ENCODE data around the gene ANKH. TPM values are rescaled to one million over a fixed set of nuclear protein-coding genes. Genes with fewer than 3 reads are reported as not detected.

The ANKH gene
- total and polyA plus RNA-seq, 2 donors (not counting 1 experiment from before 2014, with no cell fraction given), result 13.7 to 71.1 TPM

DNA sequence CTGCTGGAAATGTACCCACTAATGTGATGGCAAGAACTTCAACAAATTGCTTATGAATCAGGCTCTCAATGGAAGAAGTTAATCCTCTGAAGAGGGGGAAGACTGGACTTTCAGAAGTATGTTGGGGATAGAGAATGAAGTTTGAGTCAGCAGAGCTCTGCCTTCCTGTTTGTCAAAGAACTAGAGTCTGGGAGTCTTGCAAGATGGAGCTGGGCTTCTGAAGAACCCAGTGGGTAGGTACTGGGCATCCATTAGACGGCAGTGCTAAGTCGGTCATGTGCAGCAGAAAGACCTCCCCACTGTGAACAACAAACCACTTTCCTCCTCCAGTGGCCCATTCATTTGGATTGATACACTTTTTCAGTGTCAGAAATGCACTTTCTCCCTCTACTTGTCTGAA, 172.4 kb downstream of the ANKH start:
- ChIA-PET CTCF (no interaction called here), POLR2A (no interaction called here)
- peaks cover 15 to 69% of the 10 kb centered on the region in 2 experiments for H3K36me3 ChIP-seq (replicated peaks in 1 of 2; ENCODE audit: control extremely low read depth in 1 of 2, control insufficient read depth in 1 of 2, extremely low read depth in 1 of 2, insufficient read depth in 2 of 2, low read length in 1 of 2)
- peaks cover 0 to 8% of the 10 kb centered on the region in 2 donors for H3K4me1 ChIP-seq (ENCODE audit: control insufficient read depth in 2 of 2, insufficient read depth in 2 of 2, low read length in 2 of 2)
- ATAC-seq (ENCODE audit: low read depth) (no peak), DNase-seq (no peak)
- H3K27me3 ChIP-seq (replicated peaks in 1 of 4; ENCODE audit: control extremely low read depth in 1 of 4, control insufficient read depth in 3 of 4, insufficient read depth in 4 of 4, low read length in 3 of 4), result no peaks in the 10 kb centered on the region
- Mint-ChIP-seq H3K4me1 (peaks cover 7% of the 10 kb centered on the region), H3K27me3 (no peaks in the 10 kb centered on the region), H3K27ac (no peak overlapping the region), H3K4me3 (no peak overlapping the region), H3K9me3 (ENCODE audit: insufficient read depth) (no peaks in the 10 kb centered on the region)
- WGBS (ENCODE audit: insufficient coverage), result no CpG with 5 or more reads among the region's 2 CpGs
- no peaks in the 10 kb centered on the region for H4K20me1 ChIP-seq (ENCODE audit: control insufficient read depth, insufficient read depth, low read length, poor library complexity, severe bottlenecking)
- TF ChIP-seq EZH2 (IDR thresholded peaks at IDR 0.05; ENCODE audit: borderline replicate concordance, insufficient read depth, low read depth, low read length, poor library complexity, severe bottlenecking) (no peak), CTCF (IDR thresholded peaks at IDR 0.05) (no peak)
- no peak overlapping the region for H3K9ac ChIP-seq (ENCODE audit: low read length)
- no peak overlapping the region for H2AFZ ChIP-seq (ENCODE audit: insufficient read depth, low read depth, low read length, poor library complexity, severe bottlenecking)
- intact Hi-C loops (cut with micrococcal nuclease), result no loop called here
- H3K79me2 ChIP-seq (ENCODE audit: control insufficient read depth, insufficient read depth, low read length), result no peaks in the 10 kb centered on the region
- H3K9me3 ChIP-seq (ENCODE audit: control extremely low read depth in 1 of 3, control insufficient read depth in 2 of 3, insufficient read depth in 1 of 3, low read length in 2 of 3), result no peaks in the 10 kb centered on the region
- no peak overlapping the region for H3K4me2 ChIP-seq (replicated peaks; ENCODE audit: low read depth, low read length, poor library complexity, severe bottlenecking)
- no peak overlapping the region for H3K4me3 ChIP-seq (ENCODE audit: control extremely low read depth in 1 of 5, extremely low read depth in 1 of 5, insufficient read depth in 1 of 5, low read depth in 2 of 5, low read length in 4 of 5)
- no peak overlapping the region for H3K27ac ChIP-seq (ENCODE audit: low read length in 2 of 2)

GRCh38 chr5:14698495-14698894, 173.1 kb downstream of the ANKH start:
- Histone ChIP-seq H3K9ac (ENCODE audit: low read length) (no peak overlapping the region), H3K4me2 (replicated peaks; ENCODE audit: low read depth, low read length, poor library complexity, severe bottlenecking) (no peak overlapping the region), H4K20me1 (ENCODE audit: control insufficient read depth, insufficient read depth, low read length, poor library complexity, severe bottlenecking) (no peaks in the 10 kb centered on the region), H3K79me2 (ENCODE audit: control insufficient read depth, insufficient read depth, low read length) (no peaks in the 10 kb centered on the region), H3K27ac (ENCODE audit: low read length in 2 of 2) (no peak overlapping the region), H3K27me3 (replicated peaks in 1 of 4; ENCODE audit: control extremely low read depth in 1 of 4, control insufficient read depth in 3 of 4, insufficient read depth in 4 of 4, low read length in 3 of 4) (no peaks in the 10 kb centered on the region), H3K36me3 (replicated peaks in 1 of 2; ENCODE audit: control extremely low read depth in 1 of 2, control insufficient read depth in 1 of 2, extremely low read depth in 1 of 2, insufficient read depth in 2 of 2, low read length in 1 of 2) (peaks cover 22 to 74% of the 10 kb centered on the region in 2 experiments), H3K9me3 (ENCODE audit: control extremely low read depth in 1 of 3, control insufficient read depth in 2 of 3, insufficient read depth in 1 of 3, low read length in 2 of 3) (no peaks in the 10 kb centered on the region), H3K4me1 (ENCODE audit: control insufficient read depth in 2 of 2, insufficient read depth in 2 of 2, low read length in 2 of 2) (peaks cover 0 to 8% of the 10 kb centered on the region in 2 donors), H2AFZ (ENCODE audit: insufficient read depth, low read depth, low read length, poor library complexity, severe bottlenecking) (no peak overlapping the region), H3K4me3 (ENCODE audit: control extremely low read depth in 1 of 5, extremely low read depth in 1 of 5, insufficient read depth in 1 of 5, low read depth in 2 of 5, low read length in 4 of 5) (no peak overlapping the region)
- intact Hi-C loops (cut with micrococcal nuclease), result no loop called here
- WGBS (ENCODE audit: insufficient coverage), result 100% methylated on average over 1 of the region's 1 CpG
- H3K4me1 Mint-ChIP-seq, result peaks cover 5% of the 10 kb centered on the region
- no peaks in the 10 kb centered on the region for H3K9me3 Mint-ChIP-seq (ENCODE audit: insufficient read depth)
- no peak overlapping the region for H3K27ac Mint-ChIP-seq
- no peak for DNase-seq
- CTCF ChIA-PET, result interaction anchor here (1.4 kb wide), 1 partner anchor 13 kb away, joined by 4 read pairs; no protein-coding TSS in a partner anchor
- no peak overlapping the region for H3K4me3 Mint-ChIP-seq
- ATAC-seq (ENCODE audit: low read depth), result no peak
- TF ChIP-seq EZH2 (IDR thresholded peaks at IDR 0.05; ENCODE audit: borderline replicate concordance, insufficient read depth, low read depth, low read length, poor library complexity, severe bottlenecking) (no peak), CTCF (IDR thresholded peaks at IDR 0.05) (no peak)
- no peaks in the 10 kb centered on the region for H3K27me3 Mint-ChIP-seq
- POLR2A ChIA-PET, result no interaction called here
